ENCODE data around the gene MAPRE2.

- no peak for TF ChIP-seq GATA2 (IDR thresholded peaks at IDR 0.05; ENCODE audit: low read depth, low read length)
- TF ChIP-seq GATA3 (IDR thresholded peaks at IDR 0.05; ENCODE audit: low read depth, low read length), result no peak
Measured at GRCh38 chr18:35142275-35142615, 101.0 kb downstream of the MAPRE2 start.
